ENCODE measurements around the gene NONO.

GRCh38 chrX:71256051-71256450 is 27.4 kb upstream of the NONO start:
- TF ChIP-seq CTCF (IDR thresholded peaks at IDR 0.05) (no peak), POLR2A (IDR thresholded peaks at IDR 0.05) (no peak)

All from thyroid gland (tissue), 4 donors.